8988T (cell line): ENCODE results near the gene SLC6A1.

Source experiments
- DNase-seq: peaks from one replicate; pipeline ENCODE4 v3.0.0; 2011

The SLC6A1 gene

DNA sequence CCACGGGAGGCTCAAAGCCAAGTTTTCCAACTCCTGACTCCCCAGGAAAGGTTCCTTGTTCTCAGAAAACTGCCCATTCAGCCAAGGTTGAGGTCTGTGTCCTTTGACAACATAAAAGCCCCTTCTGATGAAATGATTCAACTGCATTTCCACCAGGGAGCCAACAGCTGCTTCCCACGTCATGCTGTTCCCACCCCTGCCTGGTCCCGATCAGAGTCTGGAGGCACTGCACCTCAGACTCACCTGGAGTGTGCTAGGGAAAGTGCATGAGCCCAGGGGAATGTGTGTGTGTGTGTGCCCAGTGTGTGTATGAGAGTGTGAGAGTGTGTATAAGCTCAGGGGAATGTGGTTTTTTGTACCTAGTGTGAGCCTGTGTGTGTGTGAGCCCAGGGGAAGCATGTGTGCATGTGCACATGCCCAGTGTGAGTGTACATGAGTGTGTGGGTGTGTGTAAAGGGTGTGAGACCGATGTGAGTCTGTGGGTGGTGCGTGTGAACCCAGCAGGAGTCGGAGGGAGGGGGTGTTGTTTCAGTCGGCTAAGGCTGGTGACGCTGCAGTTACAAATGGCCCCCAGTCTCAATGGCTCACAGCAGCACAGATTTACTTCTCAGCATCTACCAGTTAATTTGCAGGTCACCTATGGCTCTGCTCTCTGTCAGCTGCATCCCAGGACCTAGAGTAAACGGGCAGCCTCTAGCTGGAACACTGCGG, 20.3 kb upstream of the SLC6A1 start:
- no peak for DNase-seq

DNA sequence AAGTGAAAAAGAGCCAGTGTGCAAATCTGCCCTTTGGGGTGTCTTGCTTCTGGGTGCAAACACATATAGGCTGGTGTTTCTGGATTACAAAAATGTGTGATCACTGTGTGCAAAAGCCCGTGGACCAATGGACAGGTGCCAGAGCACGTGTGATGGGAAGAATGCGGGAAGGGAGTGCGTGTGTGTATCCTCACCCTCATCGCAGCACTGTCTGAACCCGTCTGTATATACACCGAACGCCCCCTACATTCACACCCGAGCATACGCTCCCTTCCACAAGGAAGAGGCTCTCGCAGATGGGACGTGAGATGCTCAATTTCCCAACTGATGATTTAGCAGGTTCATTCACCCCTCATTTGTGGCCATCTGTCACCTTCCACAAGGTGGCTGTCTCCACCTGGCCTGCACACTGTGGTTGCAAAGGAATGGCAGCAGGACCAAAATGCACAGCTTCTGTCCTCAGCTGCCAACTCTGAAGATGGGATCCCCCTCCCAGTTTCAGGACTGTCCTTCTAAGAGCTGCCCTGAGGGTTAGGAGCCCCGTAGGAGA, 19.4 kb upstream of the SLC6A1 start:
- no peak for DNase-seq

- no peak for DNase-seq
Measured at GRCh38 chr3:10974131-10974530, 18.4 kb upstream of the SLC6A1 start.

DNA sequence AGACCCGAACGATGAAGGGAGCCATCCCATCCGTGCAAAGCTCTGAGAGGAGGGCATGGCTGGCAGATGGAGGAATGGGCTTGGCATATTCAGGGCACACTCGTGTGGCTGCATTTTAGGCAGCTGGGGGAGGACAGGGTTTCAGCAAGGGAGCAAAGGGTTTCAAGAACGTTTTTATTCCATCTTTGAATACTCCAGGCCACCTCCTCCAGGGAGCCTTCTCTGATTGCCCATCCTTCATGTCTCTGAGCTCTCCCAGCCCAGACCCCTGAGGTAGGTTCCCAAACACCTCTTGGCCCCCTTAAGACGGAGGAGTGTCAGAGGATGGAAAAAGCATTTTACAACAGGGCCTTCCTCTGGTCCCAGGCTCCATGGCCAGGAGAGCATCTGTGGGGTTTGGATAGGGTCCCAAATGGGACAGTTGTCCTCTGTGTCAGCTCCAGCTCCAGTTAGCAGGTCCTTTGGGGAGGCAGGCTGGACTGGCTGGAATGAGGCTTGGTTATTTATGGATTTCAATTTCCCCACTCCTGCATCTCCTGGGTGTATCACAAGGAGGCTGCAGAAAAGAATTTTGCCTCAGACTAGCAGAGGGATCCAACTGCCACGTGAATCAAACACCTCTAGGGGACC, 17.7 kb upstream of the SLC6A1 start:
- DNase-seq: no peak

DNA sequence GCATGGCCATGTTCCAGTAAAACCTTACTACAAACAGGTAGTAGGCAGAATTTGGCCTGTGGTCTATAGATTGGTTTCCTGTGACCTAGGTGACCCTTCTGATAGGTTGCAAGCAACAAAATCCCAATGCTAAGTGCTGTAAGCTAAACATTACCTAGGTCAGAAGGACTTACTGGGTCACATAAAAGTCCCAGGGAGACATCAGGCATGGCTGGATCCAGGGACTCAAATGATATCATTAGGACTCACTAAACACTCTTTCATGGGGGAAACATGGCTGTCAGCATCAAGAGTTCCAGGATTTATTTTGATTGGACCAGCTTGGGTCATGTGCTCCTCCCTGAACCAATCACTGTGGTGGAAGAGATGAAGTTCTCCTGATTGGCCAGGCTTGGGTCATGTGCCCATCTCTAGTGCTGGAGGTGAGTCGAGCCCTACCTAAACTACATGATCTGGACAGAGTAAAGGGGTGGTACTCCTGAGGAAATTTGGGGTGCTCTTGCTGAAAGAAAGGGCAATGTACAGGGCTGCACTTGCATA, 16.8 kb upstream of the SLC6A1 start:
- no peak for DNase-seq

DNA sequence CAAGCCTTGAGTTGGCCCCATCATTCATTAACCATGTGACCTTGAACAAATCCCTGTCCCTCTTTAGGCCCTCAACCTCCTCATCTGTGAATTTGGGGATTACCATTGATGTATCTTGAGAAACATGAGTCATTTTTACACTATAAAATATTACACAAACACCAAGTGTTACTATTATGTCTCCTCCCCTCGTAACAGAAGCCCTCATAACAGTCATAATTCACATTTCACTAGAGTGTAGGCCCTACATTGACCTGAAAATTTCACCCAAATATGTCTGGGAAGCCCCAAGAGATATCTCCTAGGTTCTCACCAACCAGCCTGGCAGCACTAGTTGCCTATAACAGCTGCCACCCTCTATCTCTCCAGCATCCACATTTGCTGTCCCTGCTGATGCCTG, 15.8 kb upstream of the SLC6A1 start:
- DNase-seq: no peak

- DNase-seq: no peak
Measured at GRCh38 chr3:10977892-10978510, 14.5 kb upstream of the SLC6A1 start.

DNA sequence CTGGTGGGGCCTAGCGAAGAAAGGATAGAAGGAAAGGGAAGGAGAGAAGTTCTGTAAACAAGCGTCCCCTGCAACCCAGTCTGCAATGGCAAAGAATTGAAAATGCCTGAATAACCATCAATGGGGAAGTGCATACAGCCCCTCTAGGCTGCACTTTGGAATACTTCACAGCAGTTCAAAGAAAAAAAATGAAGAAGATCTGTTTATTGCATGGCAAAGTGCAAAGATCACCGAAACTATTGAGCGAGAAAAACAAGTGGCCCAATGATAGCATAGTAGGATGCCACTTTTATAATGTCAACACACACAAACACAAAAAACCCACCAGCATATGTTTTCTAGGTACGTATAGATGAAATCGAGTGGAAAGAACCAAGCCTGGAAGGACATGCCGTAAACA, 13.6 kb upstream of the SLC6A1 start:
- DNase-seq: no peak

DNA sequence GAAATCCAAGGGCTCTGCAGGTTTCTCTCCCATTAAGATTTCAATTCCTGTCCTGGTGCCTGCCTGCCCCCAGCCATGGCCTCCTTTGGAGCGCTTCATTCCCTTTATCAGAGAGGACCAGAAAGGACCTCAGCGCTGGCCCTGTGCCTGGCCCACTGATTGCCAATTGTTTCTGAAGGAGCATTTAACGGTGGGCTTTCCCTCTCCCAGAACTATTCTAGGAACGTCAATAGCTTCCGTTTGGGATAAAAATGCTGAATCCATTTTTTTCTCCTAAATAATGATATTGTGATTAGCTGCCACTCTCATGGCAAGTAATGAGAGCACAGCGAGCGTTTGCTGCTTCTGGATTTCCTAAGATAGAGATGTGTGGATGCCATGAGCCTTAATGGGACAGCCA, 12.2 kb upstream of the SLC6A1 start:
- no peak for DNase-seq

DNA sequence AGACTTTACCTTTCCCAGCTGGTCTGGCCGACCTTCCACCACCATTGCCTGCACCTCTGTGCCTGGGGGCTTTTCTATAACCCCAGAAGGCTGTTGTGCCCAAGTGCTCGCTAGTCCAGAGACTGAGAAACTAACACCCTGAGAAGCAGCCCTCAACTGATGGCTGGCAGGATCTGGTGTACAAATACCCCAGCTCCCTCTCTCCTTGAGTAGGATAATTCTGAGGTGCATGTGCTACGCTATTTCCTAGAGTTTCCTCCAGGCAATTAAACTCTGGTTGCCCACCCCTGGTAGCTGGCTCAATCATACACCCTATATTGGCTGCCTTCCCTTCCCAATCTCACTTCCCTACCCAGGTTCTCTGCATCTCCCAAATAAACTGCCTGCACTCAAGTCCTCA, 11.5 kb upstream of the SLC6A1 start:
- DNase-seq: no peak

DNA sequence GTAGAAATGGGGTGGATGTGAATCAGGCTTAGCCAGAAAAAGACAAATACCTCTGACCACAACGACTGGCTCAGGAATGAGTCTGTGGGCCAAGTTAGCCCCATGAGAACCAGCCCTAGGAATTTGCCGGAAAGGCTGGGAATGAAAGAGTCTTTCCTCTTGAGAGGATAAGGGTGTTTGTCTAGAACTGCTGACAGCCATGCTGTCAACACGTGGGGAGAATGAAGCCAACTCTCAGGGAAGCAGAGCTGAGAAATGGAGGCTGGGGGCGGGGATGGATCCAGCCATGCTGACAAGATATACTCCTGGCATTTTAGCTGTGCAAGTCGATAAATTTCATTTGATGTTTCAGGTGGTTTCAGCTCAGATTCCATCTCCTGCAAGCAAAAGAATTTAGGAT, 10.6 kb upstream of the SLC6A1 start:
- DNase-seq: no peak

- DNase-seq: no peak
Measured at GRCh38 chr3:10982782-10983181, 9.8 kb upstream of the SLC6A1 start.

DNA sequence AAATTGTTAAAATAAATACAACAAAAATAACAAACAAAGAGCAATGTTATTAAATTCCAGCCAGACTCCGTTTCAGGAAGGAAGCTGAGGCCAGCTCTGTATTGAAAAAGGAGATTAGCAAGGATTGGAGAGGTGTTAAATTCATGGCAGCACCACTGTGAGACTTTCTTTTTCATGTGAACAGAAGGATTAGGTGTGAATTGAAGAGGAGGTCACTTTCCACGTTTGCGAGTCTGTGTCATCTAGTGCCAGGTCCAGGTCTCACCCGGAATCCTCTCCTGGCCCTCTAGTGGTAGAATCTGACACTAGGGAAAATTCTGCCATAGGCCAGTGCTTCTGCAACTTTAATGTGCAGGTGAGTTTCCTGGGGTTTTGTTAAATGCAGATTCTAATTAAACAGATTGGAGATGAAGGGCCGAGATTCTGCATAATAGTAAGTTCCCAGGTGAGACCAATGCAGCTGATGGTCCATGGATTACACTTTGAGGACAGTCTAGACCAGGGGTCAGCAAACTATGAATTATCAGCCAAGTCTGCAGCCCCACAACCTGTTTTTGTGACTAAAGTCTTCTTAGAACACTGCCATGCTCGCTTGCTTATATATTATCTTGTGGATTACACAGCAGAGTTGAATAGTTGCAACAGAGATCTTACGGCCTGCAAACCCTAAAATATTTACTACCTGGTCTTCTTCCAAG, 9.2 kb upstream of the SLC6A1 start:
- peak; percentile 88 for DNase-seq

DNA sequence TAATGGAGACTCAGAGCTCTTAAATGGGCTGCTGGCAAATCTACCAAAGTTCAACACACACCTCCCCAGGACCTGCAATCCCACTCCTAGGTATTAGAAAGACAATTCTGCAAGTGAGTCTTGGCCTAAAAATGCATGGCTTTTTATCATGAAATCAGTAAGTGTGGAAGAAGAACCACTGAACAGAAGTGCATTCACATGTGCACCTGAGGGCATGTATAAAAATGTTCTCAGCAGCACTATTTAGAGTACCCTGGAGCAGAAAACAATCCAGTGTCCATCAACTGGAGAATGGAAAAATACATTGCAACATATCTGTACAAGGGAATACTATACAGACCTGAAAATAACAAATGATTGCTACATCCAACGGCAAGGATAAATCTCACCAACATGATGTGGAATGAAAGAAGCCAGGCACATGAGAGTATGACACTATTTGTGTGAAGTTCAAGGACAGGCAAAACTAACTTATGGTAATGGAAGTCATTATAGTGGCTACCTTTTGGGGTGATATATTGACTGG, 8.1 kb upstream of the SLC6A1 start:
- DNase-seq: no peak

DNA sequence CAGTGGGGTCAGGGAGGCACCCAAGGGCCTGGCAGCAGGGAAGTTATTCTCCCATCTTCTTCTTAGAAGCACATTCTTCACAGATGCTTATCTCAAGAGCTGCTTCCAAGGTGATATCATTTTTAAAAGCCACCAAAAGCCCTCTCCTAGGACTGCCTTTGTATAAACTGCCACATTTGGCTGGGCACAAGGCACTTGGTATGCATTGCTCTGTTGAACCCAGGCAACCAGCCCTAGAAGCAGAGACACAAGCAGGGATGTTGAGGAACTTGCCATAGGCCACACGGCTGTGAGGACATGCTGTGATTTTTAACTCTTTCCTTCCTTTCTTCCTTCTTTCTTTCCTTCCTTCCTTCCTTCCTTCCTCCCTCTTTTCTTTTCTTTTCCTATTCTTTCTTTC, 7.4 kb upstream of the SLC6A1 start:
- DNase-seq: no peak

DNA sequence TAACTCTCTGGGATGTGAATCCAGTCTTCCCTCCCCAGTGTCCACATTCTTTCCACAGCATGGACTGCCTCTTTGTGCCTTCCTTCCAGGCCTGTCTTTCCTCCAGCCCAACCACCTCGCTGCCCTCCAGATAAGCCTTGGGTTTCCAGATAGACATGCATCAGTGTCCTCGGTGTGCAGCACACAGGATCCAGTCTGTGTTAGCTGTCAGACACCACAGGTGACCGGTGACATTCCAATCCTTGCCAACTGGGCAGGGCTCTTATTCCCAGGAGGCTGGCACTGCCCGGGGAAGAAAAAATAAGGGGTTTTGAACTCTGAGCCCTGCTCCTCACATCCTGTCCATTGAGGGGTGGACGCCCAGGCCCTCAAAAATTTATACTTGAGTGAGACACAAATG, 6.0 kb upstream of the SLC6A1 start:
- DNase-seq: no peak

DNA sequence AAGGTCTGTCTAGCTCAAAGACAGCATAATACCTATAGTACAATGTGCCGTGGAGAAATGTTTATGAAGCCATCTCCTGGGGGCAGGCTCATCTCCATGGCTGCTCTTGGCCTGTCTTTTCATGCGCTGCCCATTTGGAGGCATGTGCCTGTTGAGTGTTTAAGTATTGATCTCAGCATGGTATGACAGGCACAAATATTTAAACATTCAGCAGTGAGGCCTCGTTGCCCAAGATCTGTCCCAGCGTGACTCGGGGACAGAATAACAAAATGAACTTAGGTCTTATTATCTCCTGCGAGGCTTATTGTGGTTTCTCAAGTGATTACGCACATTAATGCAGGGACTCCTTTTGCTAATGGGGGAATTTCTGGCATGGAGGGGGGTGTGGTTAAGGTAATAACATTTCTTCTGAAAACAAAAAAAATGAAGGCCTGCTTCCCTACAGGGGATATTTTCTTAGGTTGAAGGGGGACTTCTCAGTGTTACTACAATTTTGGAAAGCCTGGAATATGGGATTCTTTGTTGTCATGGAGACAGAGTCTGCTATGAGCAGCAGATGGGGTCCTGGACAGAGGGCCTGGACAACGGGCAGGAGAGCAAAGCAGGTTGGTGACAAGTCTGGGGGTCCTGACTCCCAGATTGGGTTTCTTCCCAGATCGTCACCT, 4.4 kb upstream of the SLC6A1 start:
- DNase-seq: no peak

DNA sequence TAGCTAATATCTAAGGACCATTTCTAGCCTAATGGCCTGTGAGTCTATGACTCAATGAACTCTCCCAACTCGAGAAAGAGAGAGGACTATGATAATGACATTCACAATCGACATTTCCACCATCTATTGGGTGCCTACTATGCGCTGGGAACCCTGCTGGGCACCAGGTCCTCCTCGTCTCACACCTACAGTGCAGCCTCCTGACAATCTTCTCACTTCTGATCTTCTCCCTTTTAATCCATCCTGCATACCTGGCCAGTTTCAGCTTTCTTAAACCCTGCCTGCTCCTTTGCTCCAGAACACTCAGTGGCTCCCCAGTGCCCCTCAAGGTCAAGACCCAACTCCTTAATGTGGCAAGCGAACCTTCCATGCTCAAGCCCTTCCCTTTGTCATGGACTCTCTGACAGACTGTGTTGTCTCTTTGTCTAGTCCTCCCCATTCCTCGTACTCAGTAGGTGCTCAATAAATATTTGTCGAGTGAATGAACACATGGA, 3.5 kb upstream of the SLC6A1 start:
- DNase-seq: no peak

- no peak for DNase-seq
Measured at GRCh38 chr3:10992943-10993728, 588 bp downstream of the SLC6A1 start.

DNA sequence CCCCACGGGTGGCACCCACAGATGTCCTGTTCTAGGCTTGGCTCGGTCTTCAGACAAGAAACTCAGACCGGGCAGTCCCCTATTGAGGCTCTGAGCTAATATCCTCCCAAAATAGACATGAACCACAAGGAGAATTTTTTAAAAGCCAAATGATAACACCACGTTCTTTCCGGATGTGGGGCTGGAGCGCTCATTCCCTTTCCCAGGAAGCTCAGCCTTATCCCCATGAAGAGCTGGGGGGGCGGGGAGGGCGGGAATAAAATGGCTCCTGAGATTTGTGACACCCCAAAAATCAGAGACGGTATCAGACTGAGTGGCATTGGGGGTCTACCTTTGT, 1.1 kb downstream of the SLC6A1 start:
- no peak for DNase-seq

DNA sequence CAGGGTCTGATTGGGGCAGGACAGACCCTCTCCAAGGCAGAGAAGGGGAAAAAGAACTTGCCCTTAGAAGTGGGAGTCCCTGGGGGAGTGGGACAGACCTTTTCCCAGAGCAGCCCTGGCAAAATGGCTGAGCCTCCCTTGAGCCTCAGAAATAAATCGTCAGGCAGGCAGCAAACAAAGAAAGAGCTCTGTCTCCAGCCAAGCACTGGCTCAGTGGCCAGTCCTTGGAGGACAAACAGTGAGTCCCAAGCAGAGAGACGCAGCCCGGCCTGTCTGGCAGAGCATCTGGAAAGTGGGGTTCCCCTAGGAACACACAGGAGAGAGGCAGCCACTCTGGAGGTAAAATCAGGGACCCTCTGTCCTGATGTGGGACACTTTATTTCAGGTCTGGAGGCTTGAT, 1.8 kb downstream of the SLC6A1 start:
- DNase-seq: no peak

DNA sequence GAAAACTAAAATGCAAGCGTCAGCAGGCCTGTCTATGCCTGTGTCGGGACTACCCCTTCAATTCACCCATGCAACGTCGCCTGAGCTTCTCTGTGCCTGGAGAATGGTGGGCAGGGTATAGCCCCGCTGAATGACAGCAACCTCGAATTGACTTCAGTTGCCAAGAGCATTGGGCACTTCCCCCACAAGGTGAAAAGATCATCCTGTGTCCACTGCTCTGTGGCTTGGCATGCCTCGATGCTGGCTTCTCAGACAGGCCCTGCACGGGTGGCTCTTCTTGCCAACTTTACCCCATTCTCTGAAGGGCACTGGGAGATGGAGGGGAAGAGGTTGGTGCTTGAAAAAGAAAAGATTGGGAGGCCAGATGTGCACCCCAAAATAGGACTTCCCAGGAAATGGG, 3.3 kb downstream of the SLC6A1 start:
- no peak for DNase-seq
